GM10266 (cell line): Measurements from ENCODE around the gene KRT7.
"Not testable (repeated sequence)": the region's sequence is repeated elsewhere in the genome, so short reads cannot be mapped to it uniquely, and the experiment has no call there.

Experiments used
- DNase-seq: peaks from one replicate; pipeline ENCODE4 v3.0.0; 2012; ENCODE audit errors: extremely low spot score
- TF ChIP-seq, protein P1 (sequence below): IDR thresholded peaks from 2 replicates; pipeline ENCODE4 v1.5.1; 2012; ENCODE audit warnings: mild to moderate bottlenecking, low read depth; ENCODE audit not compliant: control insufficient read depth, insufficient read depth; ENCODE audit errors: missing control alignments

The KRT7 gene

DNA sequence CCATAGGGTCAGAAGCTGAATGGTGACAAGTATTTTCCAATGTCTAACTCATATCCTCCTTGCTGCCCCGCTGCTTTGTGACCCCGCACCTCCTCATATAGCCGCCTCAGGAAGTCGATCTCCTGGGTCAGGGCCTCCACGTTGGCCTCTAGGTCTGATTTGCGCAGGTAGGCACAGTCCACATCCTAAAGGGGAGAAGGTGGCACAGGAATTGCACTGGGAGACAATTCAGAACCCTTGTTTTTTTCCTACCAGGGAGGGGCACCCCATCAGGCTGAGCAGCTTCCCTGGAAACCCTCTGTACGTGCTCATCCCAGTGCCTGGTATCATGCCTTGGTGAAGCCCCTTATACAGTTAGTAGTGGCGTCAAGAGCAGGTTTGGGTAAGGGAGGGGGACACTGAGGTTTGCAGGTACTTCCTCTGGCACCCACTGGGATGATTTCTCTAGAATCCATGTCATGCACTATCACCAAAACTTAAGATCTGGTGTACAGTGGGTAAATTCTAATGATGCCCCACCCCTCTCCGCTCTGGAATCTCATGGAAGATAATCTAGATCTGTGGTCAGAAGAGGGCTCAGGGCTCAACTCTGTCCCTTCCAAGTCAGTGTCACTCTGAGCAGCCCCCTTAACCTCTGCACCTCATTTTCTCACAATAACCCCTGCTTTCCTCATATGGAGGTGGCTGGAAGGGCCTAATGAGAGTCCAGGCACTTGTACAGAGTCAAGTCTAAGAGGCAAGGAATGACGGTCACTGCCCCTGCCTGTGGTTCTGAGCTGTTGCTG is 21.3 kb downstream of the KRT7 start:
- TF ChIP-seq, protein P1, sequence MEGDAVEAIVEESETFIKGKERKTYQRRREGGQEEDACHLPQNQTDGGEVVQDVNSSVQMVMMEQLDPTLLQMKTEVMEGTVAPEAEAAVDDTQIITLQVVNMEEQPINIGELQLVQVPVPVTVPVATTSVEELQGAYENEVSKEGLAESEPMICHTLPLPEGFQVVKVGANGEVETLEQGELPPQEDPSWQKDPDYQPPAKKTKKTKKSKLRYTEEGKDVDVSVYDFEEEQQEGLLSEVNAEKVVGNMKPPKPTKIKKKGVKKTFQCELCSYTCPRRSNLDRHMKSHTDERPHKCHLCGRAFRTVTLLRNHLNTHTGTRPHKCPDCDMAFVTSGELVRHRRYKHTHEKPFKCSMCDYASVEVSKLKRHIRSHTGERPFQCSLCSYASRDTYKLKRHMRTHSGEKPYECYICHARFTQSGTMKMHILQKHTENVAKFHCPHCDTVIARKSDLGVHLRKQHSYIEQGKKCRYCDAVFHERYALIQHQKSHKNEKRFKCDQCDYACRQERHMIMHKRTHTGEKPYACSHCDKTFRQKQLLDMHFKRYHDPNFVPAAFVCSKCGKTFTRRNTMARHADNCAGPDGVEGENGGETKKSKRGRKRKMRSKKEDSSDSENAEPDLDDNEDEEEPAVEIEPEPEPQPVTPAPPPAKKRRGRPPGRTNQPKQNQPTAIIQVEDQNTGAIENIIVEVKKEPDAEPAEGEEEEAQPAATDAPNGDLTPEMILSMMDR: no peak
- no peak for DNase-seq

DNA sequence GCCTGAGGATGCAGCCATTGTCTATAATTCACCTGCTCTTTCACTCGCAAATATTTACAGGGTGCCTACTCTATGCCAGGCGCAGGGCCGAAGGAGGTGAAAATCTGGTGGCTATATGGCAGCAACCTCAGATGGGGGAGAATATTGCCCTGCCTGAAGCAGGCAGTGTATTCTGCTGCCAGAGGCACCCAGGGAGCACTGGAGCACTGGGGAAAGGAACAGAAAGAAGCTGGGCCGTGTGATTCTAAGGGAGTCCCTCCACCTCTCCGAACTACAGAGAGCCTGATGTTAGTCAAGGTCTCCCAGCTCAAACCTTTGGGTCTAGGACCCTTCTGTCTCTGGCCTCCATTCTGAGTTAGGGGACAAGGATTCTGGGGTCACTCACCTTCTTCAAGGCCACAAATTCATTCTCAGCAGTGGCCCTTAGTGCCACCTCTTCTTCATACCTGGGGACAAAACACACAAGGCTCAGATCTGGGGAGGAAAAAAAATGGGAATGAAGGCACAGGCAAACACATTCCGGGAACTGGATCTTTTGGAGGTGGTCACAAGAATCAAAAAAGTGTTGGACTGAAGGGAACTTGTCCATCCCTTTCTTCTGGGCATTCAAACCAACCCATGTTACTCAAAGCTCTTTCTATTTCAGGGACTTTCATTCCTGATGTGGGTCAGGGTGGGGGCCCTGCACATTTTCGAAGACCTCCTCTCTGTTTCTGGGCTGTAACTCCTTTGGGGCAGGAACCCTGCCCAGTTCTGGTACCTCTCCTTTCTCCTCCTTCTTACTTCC is 22.1 kb downstream of the KRT7 start:
- DNase-seq: no peak
- TF ChIP-seq, protein P1: no peak

DNA sequence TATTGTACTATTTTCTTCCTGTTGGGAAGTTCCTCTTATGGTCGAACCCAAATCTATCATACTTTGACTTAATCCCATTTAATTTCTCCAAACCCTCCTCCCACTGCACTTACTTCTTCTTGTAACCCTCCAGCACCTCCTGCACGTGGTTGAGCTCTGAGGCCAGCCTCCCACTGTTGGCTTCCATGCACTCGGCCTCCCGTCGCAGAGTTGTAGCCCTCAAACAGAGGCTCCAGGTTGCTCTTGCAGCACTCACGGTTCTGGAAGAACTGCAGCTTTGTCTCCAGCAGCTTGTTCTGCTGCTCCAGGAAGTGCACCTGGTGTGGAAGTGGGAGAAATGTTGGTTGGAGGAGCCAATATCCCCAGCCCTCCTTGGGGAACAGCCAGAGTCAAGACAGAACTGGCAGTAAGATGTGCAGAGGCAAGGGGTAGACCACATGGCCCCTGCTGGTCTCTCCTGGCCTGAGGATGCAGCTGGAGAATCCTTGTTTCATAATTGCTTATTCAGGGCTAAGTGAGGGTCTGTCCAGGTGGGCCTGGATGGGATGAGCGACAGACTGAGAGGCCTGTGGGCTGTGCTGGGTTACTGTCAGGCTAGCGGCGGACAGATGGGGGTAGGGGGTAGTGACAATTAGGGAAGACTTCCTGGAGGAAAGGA is 23.0 kb downstream of the KRT7 start:
- no peak for DNase-seq
- TF ChIP-seq, protein P1: no peak

DNA sequence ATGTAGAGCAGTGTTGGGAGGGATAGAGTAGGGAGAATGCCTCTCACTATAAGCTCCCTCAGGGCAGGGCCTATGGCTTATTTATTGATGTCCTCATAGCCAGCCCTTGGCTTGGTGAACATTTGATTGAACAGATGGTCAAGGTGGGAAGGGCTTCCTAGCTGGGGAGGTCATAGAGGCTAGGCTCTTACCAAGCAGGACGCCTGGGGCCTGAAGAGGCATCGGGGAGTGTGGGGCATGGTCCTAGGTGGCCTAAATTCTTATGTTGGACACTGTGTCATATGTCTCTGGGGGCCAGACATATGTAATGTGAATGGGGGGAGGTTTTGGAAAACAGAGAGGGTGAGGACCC is 23.5 kb downstream of the KRT7 start:
- TF ChIP-seq, protein P1: no peak

DNA sequence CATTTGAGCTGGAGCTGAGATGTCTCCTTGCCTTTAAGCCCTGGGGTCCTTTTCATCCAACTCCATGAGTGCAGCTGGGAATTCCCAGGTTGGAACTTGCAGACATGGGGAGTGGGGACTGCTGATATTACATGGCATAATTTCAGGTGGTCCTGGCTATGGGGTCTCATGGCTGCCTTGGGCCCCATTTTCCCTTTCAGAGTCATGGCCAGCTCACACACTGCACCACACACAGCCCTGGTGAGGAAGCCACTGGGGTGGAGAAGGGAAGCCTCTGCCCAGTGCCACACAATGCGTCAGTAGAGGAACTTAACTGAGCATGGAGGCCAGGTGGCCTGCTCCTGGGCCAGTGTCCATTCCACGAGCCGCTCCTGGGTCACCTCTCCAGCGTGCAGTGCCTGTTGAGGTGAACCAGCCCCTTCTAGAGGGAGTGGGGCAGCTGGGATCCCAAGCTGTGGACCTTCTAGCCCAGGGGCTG is 24.1 kb downstream of the KRT7 start:
- DNase-seq: no peak
- TF ChIP-seq, protein P1: no peak

More for the DNA sequence above, 23.5 kb downstream of the KRT7 start:
- no peak for DNase-seq

DNA sequence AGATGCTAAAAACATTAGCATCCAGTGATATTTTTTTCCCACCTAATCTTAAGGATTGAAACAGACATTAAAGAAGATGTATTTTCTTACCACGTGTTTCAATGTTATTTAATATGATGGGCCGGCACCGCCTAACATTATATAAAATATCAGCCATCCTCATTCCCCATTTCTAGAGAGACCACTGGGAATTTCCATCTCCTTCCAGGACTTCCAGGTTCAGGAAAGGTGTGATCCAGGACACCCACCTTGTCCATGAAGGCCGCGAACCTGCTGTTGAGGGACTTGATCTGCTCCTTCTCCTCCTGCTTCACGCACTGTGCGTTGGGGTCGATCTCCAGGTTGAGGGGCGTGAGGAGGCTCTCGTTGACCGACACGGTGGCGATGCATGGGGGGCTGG is 24.9 kb downstream of the KRT7 start:
- not testable (repeated sequence) for DNase-seq

DNA sequence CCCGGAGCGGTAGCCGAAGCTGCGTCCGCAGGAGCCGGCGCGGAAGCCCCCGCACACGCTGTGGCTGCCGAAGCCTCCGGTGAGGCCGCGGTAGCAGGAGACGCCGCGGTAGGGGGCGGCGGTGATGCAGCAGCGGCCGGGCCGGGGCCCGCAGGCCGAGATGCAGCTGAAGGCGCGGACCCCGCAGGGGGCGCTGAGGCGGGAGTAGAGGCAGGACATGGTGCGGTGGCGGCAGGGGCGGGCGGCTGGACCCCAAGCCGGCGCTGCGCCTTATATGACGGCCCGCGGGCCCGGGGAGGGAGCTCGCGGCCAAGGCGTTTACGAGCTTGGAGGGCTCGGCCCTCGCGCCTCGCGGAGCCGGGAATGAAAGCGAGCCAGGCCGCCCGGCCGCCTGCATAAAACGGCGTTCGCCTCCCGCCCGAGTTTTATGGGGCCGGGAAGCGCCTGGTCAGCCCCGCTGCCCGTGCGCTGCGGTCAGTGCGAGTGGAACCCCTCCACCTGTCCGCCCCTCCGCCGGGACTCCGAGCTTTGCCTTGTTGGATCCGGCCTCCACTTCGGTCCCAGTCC is 25.4 kb downstream of the KRT7 start:
- no peak for DNase-seq
- TF ChIP-seq, protein P1: no peak
